Panc1 (cell line): ENCODE measurements around the gene UPK3B.
"Not testable (repeated sequence)": the region's sequence is repeated elsewhere in the genome, so short reads cannot be mapped to it uniquely, and the experiment has no call there.

ENCODE experiments used
- POLR2AphosphoS5 ChIP-seq: IDR thresholded peaks from 2 replicates; pipeline ENCODE4 v1.6.1; 2012; ENCODE audit warnings: mild to moderate bottlenecking, low read depth, low read length, moderate library complexity
- SIN3A ChIP-seq: IDR thresholded peaks from 2 replicates; pipeline ENCODE4 v1.6.1; 2012; ENCODE audit warnings: low read depth, mild to moderate bottlenecking, low read length, moderate library complexity, borderline replicate concordance; ENCODE audit not compliant: insufficient read depth
- TCF7L2 ChIP-seq: IDR thresholded peaks from 2 replicates; pipeline ENCODE4 v1.6.1; 2011; ENCODE audit warnings: mild to moderate bottlenecking, low read depth, low read length, inconsistent platforms
- TF ChIP-seq, protein P1 (sequence below): fragments of 450-650 bp; IDR thresholded peaks from 2 replicates; pipeline ENCODE4 v1.5.1; 2017; ENCODE audit warnings: mild to moderate bottlenecking
- TF ChIP-seq, protein P2 (sequence below), 2 experiments: IDR thresholded peaks; 2 replicates each; pipeline ENCODE4 v1.6.1; 2011 to 2012; ENCODE audit warnings: low read depth in 2 of 2, control low read depth in 1 of 2, low read length in 1 of 2, mild to moderate bottlenecking in 1 of 2, moderate library complexity in 1 of 2; ENCODE audit not compliant: insufficient read depth in 1 of 2

DNA sequence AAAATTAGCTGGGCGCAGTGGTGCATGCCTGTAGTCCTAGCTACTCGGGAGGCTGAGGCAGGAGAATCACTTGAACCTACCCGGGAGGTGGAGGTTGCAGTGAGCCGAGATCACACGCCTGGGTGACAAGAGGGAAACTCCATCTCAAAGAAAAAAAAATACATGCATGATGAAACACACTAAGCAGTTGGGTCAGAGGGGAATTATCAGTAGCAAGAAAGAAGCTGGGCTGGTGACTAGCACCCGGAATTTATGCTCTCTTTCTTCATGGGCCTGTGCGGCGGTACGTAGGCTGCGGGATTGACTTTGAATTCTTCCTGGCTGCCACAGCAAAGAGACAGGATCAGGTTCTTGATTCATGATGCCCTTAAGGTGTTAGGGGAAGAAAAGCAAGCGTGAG is 30.7 kb upstream of the UPK3B start:
- not testable (repeated sequence) for TF ChIP-seq POLR2AphosphoS5, SIN3A, TCF7L2
- TF ChIP-seq, protein P1, sequence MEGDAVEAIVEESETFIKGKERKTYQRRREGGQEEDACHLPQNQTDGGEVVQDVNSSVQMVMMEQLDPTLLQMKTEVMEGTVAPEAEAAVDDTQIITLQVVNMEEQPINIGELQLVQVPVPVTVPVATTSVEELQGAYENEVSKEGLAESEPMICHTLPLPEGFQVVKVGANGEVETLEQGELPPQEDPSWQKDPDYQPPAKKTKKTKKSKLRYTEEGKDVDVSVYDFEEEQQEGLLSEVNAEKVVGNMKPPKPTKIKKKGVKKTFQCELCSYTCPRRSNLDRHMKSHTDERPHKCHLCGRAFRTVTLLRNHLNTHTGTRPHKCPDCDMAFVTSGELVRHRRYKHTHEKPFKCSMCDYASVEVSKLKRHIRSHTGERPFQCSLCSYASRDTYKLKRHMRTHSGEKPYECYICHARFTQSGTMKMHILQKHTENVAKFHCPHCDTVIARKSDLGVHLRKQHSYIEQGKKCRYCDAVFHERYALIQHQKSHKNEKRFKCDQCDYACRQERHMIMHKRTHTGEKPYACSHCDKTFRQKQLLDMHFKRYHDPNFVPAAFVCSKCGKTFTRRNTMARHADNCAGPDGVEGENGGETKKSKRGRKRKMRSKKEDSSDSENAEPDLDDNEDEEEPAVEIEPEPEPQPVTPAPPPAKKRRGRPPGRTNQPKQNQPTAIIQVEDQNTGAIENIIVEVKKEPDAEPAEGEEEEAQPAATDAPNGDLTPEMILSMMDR, result not testable (repeated sequence)
- TF ChIP-seq, protein P2, sequence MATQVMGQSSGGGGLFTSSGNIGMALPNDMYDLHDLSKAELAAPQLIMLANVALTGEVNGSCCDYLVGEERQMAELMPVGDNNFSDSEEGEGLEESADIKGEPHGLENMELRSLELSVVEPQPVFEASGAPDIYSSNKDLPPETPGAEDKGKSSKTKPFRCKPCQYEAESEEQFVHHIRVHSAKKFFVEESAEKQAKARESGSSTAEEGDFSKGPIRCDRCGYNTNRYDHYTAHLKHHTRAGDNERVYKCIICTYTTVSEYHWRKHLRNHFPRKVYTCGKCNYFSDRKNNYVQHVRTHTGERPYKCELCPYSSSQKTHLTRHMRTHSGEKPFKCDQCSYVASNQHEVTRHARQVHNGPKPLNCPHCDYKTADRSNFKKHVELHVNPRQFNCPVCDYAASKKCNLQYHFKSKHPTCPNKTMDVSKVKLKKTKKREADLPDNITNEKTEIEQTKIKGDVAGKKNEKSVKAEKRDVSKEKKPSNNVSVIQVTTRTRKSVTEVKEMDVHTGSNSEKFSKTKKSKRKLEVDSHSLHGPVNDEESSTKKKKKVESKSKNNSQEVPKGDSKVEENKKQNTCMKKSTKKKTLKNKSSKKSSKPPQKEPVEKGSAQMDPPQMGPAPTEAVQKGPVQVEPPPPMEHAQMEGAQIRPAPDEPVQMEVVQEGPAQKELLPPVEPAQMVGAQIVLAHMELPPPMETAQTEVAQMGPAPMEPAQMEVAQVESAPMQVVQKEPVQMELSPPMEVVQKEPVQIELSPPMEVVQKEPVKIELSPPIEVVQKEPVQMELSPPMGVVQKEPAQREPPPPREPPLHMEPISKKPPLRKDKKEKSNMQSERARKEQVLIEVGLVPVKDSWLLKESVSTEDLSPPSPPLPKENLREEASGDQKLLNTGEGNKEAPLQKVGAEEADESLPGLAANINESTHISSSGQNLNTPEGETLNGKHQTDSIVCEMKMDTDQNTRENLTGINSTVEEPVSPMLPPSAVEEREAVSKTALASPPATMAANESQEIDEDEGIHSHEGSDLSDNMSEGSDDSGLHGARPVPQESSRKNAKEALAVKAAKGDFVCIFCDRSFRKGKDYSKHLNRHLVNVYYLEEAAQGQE (IDR thresholded peaks at IDR 0.05; ENCODE audit: insufficient read depth in 1 of 2, low read depth in 2 of 2, low read length in 1 of 2), result not testable (repeated sequence)
